ENCODE data around the gene ELFN2. TPM values are rescaled to one million over a fixed set of nuclear protein-coding genes. Genes with fewer than 3 reads are reported as not detected.

Gene ELFN2
- total RNA-seq, 4 donors from 2014 or later = under 0.01 TPM; not detected in 2

- Histone ChIP-seq H3K36me3 (no peaks in the 10 kb centered on the region), H3K27ac (peak overlapping the region in 1 of 4 donors; percentile 23), H3K4me3 (no peak overlapping the region), H3K4me1 (peaks cover 0 to 34% (median 12%) of the 10 kb centered on the region in 4 donors), H3K27me3 (peaks cover 71% of the 10 kb centered on the region), H3K9me3 (no peaks in the 10 kb centered on the region)
- WGBS, 2 donors (ENCODE audit: low coverage in 1 of 2) = 11 to 46% methylated on average over 7 of the region's 7 CpGs
- TF ChIP-seq POLR2AphosphoS5 (IDR thresholded peaks at IDR 0.05) (no peak), EP300 (IDR thresholded peaks at IDR 0.05; ENCODE audit: low read depth) (no peak), CTCF (IDR thresholded peaks at IDR 0.05) (no peak), POLR2A (IDR thresholded peaks at IDR 0.05) (no peak)
- peak; percentile 58 for DNase-seq
- in situ Hi-C loops (cut with MboI; ENCODE audit: low pct_ligation_motif_present in 1 of 4, low pct_unique_long_range_greater_than_20kb in 1 of 4, low sequenced_read_pairs in 3 of 4) (loop anchor here in 1 of 4 donors (10.0 kb wide), 1 partner anchor 108 kb away; no protein-coding TSS in a partner anchor), intact Hi-C loops (cut with DNase I; ENCODE audit: low total_unique reads) (no loop called here)
These were observed 100.6 kb downstream of the ELFN2 start for GRCh38 chr22:37326726-37327125.

- Histone ChIP-seq H3K9me3 (no peaks in the 10 kb centered on the region), H3K4me3 (peak overlapping the region in 2 of 4 donors; percentile 10 to 24), H3K27ac (no peak overlapping the region), H3K36me3 (no peaks in the 10 kb centered on the region), H3K4me1 (peaks cover 0 to 34% (median 12%) of the 10 kb centered on the region in 4 donors), H3K27me3 (peaks cover 54% of the 10 kb centered on the region)
- DNase-seq = no peak
- TF ChIP-seq CTCF (IDR thresholded peaks at IDR 0.05) = no peak
- in situ Hi-C loops (cut with MboI; ENCODE audit: low pct_ligation_motif_present in 1 of 4, low pct_unique_long_range_greater_than_20kb in 1 of 4, low sequenced_read_pairs in 3 of 4) (loop anchor here in 1 of 4 donors (10.0 kb wide), 1 partner anchor 110 kb away; no protein-coding TSS in a partner anchor), intact Hi-C loops (cut with DNase I; ENCODE audit: low total_unique reads) (no loop called here)
- 4 to 7% methylated on average over 6 to 20 of the region's 21 CpGs for WGBS, 2 donors (ENCODE audit: low coverage in 1 of 2)
These were observed 102.3 kb downstream of the ELFN2 start for GRCh38 chr22:37325039-37325395.

GRCh38 chr22:37324340-37325038, 102.8 kb downstream of the ELFN2 start:
- DNase-seq = no peak
- intact Hi-C loops (cut with DNase I; ENCODE audit: low total_unique reads) = no loop called here
- in situ Hi-C loops (cut with MboI; ENCODE audit: low pct_ligation_motif_present in 1 of 4, low pct_unique_long_range_greater_than_20kb in 1 of 4, low sequenced_read_pairs in 3 of 4) = loop anchor here in 1 of 4 donors (10.0 kb wide), 1 partner anchor 110 kb away; no protein-coding TSS in a partner anchor

GRCh38 chr22:37320726-37321677, 106.3 kb downstream of the ELFN2 start:
- DNase-seq = no peak
- in situ Hi-C loops (cut with MboI; ENCODE audit: low pct_ligation_motif_present in 1 of 4, low pct_unique_long_range_greater_than_20kb in 1 of 4, low sequenced_read_pairs in 3 of 4) = loop anchor here in 1 of 4 donors (10.0 kb wide), 1 partner anchor 114 kb away; no protein-coding TSS in a partner anchor
- peaks cover 19% of the 10 kb centered on the region for H3K27me3 ChIP-seq

More at GRCh38 chr22:37324340-37325038, 102.8 kb downstream of the ELFN2 start:
- Histone ChIP-seq H3K36me3 (no peaks in the 10 kb centered on the region), H3K4me3 (peak overlapping the region in 2 of 4 donors; percentile 10 to 24), H3K27ac (peak overlapping the region in 1 of 4 donors; percentile 61), H3K9me3 (no peaks in the 10 kb centered on the region), H3K27me3 (peaks cover 49% of the 10 kb centered on the region), H3K4me1 (peaks cover 0 to 34% (median 12%) of the 10 kb centered on the region in 4 donors)
- no peak for TF ChIP-seq EP300 (IDR thresholded peaks at IDR 0.05; ENCODE audit: low read depth)
- no peak for TF ChIP-seq POLR2A (IDR thresholded peaks at IDR 0.05)
- WGBS, 2 donors (ENCODE audit: low coverage in 1 of 2) = 12% methylated on average over 46 of the region's 51 CpGs; no CpG with 5 or more reads in 1 of the 2 donors

More at GRCh38 chr22:37320726-37321677, 106.3 kb downstream of the ELFN2 start:
- Histone ChIP-seq H3K9me3 (no peaks in the 10 kb centered on the region), H3K4me1 (peaks cover 0 to 25% (median 12%) of the 10 kb centered on the region in 4 donors), H3K36me3 (no peaks in the 10 kb centered on the region), H3K4me3 (no peak overlapping the region), H3K27ac (no peak overlapping the region)
- TF ChIP-seq EP300 (IDR thresholded peaks at IDR 0.05; ENCODE audit: low read depth) (no peak), POLR2A (IDR thresholded peaks at IDR 0.05) (no peak), POLR2AphosphoS5 (IDR thresholded peaks at IDR 0.05) (no peak), CTCF (IDR thresholded peaks at IDR 0.05) (no peak)
- intact Hi-C loops (cut with DNase I; ENCODE audit: low total_unique reads) = no loop called here
- WGBS, 2 donors (ENCODE audit: low coverage in 1 of 2) = 56 to 66% methylated on average over 7 to 16 of the region's 16 CpGs

All from transverse colon (tissue), 4 donors.